ENCODE results near the gene DCP1A.

GRCh38 chr3:53346922-53347260 is 452 bp downstream of the DCP1A start:
- TF ChIP-seq CTCF (IDR thresholded peaks at IDR 0.05; ENCODE audit: low read length) (no peak), EZH2 (IDR thresholded peaks at IDR 0.05; ENCODE audit: borderline replicate concordance, low read length) (no peak)

All from OCI-LY1 (cell line).